HG03095 (cell line): Measurements from ENCODE around the gene SPCS3.
A peak's percentile ranks its signal among the peaks of the same experiment; 100 is the strongest.
"Not testable (repeated sequence)": the region's sequence is repeated elsewhere in the genome, so short reads cannot be mapped to it uniquely, and the experiment has no call there.

Experiments
- ATAC-seq: cut with Tn5 transposase; IDR thresholded peaks from one replicate; pipeline ENCODE4 v1.9.1; 2021; ENCODE audit warnings: moderate library complexity; ENCODE audit not compliant: unreplicated experiment

The SPCS3 gene

DNA sequence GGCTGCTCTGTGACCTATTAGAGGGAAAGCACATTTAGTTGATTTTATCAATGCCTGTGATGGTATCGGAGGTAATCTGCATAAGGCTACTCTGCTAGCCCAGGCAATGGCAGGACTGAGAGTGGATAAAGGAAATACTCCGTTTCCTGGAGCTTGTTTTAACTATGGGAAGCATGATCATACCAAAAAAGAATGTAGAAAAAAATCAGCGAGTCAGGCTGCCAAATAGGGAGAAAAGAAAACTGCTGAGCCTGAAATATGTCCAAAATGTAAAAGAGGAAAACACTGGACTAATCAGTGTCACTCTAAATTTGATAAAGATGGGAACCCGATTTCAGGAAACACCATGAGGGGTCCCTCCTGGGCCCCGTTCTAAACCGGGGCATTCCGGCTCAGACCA is 25.6 kb downstream of the SPCS3 start:
- not testable (repeated sequence) for ATAC-seq

DNA sequence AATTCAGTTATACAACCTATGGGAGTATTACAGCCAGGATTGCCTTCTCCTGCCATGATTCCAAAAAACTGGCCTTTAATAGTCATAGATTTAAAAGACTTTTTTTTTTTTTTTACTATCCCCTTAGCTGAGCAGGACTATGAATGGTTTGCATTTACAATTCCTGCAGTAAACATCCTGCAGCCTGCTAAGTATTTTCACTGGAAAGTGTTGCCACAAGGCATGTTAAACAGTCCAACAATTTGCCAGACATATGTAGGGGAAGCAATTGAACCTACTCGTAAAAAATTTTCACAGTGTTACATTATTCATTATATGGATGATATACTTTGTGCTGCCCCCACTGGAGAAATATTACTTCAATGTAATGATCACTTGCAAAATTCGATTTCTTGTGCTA is 27.1 kb downstream of the SPCS3 start:
- not testable (repeated sequence) for ATAC-seq

DNA sequence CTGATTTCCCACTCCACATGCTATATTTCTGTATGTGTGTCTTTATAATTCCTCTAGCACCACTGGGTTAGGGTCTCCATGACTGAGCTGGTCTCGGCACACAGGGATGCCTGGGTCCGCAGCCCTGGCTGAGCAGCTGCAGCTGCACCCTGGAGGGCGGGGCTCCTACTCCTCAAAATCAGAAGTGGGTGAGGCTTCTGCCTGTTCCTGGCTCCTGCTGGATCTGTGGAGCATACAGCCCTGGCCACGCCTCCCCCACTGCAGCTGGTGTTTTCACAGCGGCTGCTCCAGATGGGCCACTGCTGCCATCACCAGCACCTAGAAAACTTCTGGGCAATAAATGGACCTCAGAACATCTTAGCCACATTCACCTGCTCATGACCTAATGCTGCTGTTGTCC is 30.9 kb downstream of the SPCS3 start:
- no peak for ATAC-seq

DNA sequence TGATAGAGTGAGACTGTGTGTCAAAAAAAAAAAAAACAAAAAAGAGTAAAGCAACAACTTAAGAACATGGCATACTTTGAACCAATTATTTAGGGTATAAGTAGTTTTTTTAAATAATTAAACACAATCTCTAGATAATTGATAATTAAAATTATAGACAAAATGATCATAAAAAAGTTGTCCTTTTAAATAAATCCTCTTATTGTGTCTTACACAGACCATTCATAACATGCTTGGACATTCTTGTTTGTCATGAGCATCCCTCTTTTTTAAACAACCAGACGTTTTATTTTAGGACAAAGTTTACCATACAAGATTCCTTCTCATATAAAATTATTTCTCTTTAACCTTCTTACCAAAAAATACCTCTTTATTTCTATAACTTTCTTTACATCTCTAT is 35.1 kb downstream of the SPCS3 start:
- no peak for ATAC-seq

DNA sequence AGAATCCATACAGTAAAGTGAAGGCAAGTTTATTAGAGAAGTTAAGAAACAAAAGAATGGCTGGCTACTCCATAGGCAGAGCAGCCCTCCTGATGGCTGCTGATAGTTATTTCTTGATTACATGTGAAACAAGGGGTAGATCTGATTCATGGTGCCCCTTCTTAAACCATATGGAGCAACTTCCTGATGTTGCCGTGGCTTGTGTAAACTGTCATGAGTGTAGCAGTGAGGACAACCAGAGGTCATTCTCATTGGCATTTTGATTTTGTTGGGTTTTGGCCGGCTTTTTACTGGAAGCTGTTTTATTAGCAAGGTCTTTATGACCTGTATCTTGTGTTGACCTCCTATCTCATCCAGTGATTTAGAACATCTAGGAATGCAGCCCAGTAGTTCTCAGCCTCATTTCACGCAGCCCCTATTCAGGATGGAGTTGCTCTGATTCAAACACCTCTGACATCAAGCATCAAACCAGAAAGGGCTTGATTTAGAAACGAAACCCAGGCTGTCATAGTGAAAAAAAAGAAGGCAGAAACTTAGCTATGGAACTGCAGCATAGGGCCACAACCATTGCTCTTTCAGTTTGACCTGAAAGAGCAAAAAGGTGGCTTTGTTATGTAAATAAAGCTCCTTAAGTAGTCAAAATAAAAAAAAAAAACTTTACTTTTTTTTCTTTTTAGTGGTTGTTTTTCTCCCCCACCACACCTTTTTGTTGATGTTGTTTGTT is 37.8 kb downstream of the SPCS3 start:
- ATAC-seq = peak; percentile 100

DNA sequence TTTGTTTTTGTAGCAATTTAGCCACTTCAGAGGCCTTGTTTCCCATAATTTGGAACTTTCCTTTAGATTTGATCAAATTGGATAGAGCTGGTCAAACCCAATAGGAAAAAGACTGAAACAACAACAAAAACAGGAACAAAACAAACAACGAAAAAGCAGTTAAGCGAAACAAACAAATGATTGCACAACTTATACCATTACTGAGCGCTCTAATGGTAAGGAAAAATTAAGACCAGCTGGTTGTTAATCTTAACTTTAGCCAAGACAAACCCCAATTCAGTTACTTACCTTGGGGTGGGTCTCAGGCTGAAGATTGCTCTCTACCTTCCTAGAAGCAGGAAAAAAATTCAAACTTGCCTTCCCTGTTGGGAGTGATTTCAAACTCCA is 38.3 kb downstream of the SPCS3 start:
- no peak for ATAC-seq

DNA sequence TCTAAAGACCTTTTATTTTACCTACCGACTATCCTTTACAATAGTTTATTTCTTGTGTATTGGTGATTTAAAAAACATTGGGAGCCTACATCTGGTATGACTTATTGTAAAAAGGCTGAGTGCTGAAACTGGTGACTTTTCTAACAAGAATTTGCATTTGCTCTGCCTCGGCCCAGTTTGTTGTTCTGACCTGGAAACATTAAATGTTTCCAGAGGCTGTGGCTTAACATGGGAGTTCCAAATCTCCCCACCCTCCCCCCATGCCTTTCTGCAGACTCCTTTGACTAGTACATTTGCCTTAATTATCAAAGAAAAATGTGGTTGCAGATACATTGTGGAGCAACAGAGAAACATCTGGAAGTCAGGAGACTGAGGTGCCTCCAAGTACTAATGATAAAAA is 39.8 kb downstream of the SPCS3 start:
- no peak for ATAC-seq

DNA sequence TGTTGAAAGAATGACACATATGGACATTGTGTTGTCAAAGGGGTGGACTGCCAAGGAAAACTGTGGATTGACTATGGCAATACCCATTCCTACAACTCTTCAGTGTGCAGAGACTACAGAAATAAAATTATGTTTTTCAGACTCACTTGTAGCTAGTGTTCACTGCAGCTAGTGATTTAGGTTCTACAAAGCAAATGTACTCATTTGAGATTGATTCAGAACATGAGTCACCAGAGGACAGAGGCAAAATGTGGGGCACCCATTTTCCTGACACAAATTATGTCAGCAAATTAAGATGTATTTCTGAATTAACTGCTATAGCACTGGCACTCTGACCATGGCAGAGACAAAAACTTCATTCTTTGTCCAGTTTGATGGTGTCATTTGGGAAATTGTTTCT is 40.7 kb downstream of the SPCS3 start:
- no peak for ATAC-seq

DNA sequence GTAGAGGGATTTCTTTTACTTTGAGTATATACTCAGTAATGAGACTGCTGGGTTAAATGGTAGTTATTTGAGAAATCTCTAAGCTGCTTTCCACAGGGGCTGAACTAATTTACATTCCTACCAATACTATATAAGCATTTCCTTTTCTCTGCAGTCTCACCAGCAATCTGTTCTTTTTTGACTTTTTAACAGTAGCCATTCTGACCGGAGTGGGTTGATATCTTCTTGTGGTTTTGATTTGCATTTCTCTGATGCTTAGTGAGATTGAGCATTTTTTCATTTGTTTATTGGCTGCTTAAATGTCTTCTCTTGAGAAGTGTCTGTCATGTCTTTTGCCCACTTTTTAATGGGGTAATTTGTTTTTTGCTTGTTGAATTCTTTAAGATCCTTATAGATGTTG is 43.3 kb downstream of the SPCS3 start:
- ATAC-seq = peak; percentile 58

DNA sequence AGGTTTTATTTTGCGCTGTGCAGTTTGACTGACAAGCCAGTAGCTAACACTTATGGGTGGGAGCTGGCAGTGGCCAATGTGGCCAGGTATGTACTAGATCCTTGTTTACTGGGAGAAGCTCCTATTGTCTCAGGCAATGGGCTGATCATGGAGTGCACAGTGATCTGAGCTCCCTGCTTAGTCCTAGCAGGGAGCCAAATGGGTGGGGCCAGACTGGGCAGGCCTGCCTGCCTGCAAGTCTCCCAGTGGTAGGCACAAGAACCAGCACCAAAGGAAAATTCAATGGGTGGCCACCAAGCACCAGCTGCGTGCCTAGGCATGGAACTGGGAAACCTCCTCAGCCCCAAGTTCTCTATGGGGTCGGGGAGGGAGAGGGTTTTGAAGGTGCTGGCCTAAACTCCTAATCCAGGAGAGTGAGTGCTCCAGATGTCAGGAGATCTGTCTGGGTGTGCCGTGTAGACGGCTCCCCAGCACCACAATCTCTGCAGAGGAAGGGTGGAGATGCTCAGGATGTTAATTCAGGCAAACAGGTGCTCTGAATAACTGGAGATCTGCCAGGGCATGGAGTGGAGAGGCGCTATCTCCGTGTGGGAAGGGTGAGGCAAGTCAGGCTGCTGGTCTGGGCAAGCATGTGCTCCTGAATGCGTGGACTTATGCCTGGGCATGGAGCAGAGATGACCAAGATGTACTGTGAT is 48.2 kb downstream of the SPCS3 start:
- ATAC-seq = no peak

DNA sequence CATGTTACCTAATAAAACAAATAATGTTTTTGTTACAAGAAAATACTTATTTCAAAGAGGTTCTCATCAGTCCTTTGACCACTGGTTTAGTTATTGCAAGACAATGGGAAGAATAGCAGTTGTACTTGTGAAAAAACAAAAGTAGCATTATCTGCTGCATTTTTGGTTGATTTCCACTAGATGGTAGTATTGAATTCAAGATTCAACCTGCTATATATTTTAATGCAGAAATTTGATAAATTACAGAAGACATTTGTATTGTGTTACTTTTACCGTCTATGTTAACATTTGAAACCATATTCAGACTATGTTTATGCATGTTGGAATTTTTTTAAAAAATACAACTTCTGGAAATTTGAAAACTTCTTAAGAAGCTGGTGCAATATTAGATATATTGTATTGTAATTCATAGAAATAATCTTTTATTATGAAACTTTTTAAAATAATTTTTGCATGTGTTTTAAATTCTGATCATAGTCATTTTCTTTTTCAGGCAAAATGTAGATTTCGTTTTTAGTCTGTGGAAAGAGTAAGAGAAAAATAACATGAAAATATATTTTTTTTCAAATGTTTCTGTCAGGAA is 56.4 kb downstream of the SPCS3 start:
- no peak for ATAC-seq

DNA sequence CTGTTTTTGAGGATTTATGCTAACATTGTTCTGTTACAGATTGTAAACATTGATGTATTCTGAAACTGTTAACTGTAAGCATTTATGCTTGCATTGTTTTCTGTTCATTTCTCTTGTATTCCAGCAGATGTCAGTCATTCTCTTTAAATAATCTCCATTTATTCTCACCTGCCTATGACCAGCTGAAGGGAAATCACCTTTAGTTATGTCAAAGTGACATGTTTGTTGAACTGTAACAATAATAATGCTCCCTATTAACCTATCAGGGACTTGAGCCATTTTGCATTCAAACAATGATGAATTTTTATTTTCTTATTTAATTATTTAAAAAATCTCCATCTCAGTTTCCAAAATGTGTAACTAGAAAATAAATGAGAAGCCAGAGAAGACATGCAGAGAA is 58.0 kb downstream of the SPCS3 start:
- peak; percentile 83 for ATAC-seq

DNA sequence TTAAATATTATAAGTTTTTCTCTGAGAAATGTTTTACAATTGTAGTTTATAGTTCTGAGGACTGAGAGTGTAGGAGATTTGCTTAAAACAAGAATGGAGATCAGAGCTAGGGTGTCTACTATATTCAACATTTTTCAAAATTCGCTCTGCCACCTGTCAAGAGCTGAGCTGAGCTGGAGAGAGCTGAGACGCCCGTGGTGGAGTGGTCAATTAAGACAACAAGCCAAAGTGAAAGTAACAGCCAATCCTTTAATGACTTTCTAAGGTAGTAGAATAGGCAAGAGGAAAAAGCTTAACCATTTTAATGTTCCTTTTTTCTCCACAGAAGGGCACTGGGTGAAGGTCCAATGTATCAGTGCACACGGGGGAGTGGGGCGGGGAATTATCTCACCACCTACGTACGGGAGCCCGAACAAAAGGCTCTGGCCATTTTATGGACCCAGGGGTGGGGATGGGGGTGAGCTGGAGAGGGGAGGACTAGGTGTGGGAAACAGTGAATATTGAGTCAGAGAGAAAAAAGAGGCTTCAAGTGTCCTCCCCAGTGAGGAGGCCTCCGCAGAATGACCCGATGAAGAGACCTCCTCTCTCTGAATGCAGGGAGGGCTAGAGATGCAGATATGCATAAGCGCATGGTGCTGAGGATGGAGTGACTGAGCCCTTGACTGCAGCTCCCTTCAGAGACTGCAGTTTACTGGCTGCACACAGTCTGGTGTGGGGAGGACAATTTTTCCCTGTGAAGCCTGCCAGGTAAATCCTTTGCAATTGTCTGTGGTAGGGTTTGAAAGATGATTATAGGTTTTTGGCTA is 60.8 kb downstream of the SPCS3 start:
- no peak for ATAC-seq
